HG02623 (cell line): ENCODE measurements around the gene LRRC26.

Source experiments
- ATAC-seq: cut with Tn5 transposase; IDR thresholded peaks from one replicate; pipeline ENCODE4 v1.9.1; 2021; ENCODE audit warnings: moderate library complexity; ENCODE audit not compliant: unreplicated experiment

LRRC26 gene

DNA sequence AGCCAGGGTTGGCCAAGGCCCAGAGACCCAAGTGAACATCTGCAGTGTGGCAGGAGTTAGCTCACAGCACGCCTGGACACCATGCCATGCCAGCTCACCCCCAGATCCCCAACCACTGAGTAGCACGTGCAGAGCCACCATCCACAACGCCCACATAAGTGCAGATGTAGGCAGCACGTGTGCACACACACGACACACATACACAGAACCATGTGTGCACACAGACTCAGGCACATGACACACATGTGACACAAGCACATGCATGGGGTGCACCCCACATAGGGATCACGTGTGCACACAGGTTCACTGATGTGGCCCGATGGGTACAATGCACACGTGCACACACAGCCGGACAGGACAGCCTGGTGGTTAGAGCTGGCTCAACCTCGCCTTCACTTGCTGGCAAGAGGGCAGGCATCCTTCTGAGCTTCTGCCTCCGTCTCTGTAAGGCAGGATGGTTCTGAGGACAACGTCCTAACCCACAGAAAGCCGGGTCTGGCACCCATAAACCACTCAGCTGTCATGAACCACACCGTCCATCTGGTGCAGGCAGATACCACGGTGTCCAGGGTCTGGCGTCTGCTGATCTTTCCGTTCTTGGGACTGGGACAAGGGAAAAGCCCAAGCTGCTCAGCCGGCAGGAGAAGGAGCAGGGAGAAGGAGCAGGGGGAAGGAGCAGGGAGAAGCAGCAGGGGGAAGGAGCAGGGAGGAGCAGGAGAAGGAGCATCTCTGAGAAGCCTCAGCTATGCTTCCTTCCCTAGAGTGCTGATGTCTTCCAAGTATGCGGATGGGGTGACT is 12.0 kb downstream of the LRRC26 start:
- no peak for ATAC-seq

DNA sequence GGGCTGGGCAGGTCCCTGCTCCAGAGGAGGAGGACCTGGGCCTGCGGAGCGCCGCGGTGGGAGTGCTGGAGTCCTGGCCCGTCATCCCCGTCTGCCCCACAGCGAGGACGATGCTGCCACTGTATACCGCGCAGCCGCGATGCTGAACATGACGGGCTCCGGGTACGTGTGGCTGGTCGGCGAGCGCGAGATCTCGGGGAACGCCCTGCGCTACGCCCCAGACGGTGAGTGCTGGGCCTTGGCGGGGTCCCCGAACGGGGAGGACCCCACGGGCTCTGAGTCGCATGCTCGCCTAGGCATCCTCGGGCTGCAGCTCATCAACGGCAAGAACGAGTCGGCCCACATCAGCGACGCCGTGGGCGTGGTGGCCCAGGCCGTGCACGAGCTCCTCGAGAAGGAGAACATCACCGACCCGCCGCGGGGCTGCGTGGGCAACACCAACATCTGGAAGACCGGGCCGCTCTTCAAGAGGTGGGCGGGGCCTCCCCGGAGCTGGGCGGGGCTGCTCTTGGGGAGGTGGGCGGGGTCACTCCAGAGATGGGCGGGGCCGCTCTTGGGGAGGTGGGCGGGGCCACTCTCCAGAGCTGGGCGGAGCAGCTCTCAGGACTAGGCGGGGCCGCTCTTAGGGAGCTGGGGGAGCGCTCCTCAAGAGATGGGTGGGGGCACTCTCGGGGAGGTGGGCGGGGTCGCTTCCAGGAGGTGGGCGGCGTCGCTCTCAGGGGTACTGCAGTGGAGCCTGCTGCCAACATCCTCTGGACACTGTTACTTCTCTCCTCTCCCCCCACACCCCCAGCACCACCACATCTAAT is 13.1 kb downstream of the LRRC26 start:
- ATAC-seq = no peak

DNA sequence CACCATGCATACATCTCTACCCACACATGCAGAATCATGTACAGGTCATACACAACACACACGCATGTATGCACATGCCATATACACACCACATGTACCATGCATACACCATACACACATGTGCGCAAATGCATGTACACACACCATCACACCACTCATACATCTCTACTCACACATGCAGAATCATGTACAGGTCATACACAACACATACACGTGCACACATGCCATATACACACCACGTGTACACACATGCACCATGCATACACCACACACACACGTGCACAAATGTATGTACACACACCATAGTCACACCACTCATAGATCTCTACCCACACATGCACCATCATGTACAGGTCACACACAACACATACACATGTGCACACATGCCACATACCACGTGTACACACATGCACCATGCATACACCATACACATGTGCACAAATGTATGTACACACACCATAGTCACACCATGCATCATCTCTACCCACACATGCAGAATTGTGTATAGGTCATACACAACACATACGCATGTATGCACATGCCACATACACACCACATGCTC is 16.9 kb downstream of the LRRC26 start:
- no peak for ATAC-seq

DNA sequence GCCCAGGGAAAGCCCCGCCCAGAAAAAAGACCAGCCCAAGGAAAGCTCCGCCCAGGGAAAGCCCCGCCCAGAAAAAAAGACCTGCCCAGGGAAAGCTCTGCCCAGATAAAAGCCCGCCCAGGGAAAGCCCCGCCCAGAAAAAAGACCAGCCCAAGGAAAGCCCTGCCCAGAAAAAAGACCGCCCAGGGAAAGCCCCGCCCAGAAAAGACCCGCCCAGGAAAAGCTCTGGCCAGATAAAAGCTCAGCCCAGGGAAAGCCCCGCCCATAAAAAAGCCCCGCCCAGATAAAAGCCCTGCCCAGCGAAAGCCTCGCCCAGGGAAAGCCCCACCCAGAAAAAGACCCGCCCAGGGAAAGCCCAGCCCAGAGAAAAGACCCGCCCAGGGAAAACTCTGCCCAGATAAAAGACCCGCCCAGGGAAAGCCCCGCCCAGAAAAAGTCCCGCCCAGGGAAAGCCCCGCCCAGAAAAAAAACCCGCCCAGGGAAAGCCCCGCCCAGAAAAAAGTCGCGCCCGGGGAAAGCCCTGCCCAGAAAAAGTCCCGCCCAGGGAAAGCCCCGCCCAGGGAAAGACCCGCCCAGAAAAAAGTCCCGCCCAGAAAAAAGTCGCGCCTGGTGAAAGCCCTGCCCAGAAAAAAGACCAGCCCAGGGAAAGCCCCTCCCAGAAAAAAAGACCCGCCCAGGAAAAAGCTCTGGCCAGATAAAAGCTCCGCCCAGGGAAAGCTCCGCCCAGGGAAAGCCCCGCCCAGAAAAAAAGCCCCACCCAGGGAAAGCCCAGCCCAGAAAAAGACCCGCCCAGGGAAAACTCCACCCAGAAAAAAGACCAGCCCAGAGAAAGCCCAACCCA is 19.0 kb downstream of the LRRC26 start:
- peak; percentile 43 for ATAC-seq

DNA sequence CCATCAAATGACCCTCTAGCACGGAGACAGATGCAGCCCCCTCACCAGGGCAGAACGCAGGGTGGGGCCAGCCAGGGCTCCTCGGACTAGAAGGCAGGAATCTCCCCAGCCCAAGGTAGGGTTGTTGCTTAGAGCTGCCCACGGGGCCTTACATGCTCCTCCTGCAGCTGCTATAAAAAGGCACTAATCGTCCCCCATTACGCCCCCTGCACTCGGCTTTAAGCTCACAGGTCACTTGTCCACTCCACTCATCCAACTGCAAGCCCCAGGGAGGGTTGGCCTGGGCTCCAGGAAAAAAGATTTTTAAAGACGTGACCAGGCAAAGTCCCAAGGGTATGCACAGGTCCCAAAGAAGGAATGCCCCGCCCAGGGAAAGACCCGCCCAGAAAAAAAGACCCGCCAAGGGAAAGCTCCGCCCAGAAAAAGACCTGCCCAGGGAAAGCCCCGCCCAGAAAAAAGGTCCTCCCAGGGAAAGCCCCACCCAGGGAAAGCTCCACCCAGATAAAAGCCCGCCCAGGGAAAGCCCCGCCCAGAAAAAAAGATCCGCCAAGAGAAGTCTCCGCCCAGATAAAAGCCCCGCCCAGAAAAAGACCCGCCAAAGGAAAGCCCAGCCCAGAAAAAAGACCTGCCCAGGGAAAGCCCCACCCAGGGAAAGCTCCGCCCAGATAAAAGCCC is 19.8 kb downstream of the LRRC26 start:
- ATAC-seq = peak; percentile 15

DNA sequence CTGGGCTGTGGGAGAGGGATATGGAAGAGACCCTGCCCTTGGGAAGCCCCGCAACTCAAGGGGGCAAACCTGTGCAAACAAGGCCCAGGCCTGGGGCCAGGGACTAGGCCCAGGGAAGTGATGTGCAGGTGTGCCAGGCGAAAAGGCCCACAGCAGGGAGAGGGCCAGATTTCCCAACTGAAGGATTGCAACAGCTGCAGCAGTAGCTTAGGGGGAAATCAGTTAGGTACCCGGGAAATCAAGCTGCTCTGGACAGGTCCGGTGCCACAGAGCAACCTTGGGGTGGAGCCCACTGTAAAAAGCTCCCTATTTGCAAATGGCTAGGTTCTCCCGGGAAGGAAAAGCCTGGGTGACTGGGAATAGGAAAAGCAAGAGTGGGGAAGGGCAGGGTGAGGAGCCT is 20.5 kb downstream of the LRRC26 start:
- no peak for ATAC-seq

DNA sequence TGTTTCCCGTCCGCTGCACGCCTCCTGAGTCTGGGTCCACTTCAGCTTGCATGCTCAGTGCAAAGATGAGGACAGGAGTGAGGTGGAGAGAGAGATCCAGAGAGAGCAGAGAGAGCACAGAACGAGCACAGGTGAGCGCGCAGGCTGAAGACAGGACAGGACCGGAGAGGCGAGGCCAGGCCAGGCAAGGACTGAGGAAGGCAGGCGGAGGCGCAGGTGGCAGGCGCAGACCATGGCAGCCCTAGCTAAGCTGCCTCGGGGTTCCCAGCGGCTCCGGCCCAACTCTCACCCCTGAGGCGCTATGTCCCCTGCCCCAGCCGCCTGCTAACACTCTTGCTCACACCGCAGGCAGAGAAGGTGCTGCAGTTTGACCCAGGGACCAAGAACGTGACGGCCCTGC is 21.2 kb downstream of the LRRC26 start:
- ATAC-seq = no peak

DNA sequence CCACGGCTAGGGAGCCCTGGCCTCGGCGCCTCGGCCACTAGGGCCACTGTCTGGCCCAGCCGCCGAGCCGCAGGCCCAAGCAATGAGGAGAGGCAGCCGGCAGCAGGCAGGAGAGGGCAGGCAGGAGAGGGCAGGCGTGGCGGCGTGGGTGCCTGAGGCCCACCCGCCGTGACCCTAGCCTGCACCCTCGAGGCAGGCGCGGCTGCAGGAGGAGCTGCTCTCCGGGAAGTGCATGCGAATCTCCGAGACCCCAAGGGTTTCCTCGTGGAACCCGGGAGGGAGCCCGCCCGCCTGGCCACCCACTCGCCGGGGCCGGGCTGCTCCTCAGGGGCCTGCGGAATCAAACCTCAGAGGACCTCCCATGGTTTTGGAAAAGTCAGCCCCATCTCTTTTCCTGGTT is 21.6 kb downstream of the LRRC26 start:
- ATAC-seq = no peak

DNA sequence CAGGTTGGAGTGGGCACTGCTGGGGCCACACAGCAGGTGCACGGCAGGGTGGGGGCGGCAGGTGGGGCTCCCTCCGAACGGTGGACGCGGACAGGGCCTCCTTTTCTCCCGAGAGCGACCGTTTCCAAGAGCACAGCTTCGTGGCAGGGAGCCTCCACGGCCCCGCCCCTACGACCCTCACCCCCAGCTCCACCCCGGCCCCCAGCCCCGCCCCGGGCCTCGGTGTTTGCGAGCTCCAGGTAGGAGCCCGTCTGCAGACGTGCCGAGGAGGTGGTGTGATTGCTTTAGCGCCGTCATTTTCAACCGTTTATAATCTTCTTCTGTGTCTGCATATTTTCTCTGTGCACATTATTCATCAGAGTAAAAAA is 22.1 kb downstream of the LRRC26 start:
- ATAC-seq = no peak

DNA sequence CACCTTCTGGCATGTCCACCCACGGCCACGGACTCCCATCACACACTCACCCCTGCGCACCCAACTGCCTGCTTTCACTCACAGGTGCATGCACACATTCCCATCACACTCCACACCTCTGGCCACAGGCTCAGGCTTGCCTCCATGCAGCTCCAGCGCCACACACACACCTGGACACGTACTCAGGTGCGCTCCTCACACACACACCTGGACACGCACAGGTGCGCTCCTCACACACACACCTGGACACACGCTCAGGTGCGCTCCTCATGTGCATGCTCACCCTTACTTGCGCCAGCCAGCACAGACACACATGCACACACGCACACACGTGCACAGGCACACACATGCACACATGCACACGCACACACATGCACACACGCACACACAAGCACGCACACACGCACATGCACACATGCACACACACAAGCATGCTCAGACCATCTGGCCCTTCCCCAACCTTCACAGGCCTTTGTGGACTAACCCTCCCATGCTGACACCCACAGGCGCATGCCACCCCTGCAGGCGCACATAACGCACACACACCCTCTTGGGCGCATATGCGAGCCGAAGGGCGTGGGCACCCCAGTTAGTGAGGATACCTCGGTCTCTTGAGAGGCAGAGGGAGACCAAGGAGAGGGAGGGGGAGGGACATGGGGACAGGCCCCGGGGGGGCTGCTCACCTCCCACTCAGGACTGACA is 22.6 kb downstream of the LRRC26 start:
- no peak for ATAC-seq

DNA sequence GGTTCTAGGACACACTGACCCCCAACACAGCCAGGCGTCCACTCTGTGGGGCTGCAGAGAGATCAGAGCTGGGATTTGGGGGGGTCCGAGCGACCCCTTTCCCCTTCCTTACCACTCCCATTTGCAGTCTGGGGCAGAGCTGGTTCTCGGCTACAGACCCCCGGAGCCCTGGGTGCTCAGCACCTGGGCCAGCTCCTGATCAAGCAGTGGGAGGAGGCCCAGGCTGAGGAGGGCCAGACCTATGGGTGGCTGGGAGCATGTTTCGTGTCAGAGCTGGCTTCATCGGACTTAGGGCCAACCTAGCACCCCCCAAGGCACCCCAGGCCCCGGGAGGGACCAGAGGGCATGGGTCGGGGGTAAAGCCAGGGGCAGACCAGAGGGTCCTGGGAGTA is 23.3 kb downstream of the LRRC26 start:
- ATAC-seq = no peak

DNA sequence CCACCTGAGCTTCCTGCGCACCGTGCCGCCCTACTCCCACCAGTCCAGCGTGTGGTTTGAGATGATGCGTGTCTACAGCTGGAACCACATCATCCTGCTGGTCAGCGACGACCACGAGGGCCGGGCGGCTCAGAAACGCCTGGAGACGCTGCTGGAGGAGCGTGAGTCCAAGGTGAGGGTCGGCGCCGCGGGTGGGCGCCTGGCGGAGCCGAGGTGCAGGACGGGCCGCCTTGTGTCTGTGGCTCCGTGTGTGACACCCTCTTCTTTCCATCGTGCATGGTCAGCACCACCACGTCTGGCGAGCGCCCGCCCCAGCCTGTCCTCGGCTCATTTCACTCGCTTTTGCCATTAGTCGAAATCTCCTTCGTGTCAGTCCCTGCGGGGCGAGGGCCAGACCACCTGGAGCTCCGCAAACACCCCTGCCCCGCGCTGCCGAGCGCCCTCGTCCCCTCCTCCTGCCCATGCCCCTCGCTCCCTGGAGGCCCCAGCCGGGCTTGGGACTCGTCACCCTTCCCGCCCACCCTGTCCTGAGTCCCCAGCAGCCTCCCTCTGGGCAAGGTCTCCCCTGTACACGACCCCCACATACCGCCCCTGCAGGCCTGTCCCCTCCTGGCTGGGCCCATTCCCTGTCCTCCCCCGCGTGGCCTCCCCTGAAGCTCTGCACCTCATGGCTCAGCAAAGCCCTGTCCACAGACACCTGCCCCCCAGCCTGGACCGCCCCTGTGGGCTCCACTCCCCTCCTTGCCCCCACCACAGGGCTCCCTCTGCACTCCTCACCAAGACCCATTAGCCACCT is 23.9 kb downstream of the LRRC26 start:
- no peak for ATAC-seq

DNA sequence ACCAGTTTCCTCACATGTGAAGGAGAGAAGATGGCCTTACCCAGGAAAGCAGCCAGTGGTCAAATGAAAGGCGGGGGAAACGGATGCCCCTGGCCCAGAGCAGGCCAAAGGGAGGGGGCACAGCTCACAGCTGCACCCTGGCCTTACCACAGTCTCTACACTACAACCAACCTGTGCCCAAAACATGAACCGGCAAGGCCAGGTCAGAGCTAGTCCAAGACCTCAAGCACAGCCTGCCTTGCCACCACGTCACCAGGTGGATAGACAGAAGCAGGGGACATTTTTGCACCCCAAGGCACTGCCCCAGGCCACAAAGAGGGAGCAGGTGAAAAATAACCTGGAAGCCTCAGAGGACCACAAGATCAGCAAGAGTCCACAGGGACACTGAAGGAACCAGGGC is 26.4 kb downstream of the LRRC26 start:
- no peak for ATAC-seq

DNA sequence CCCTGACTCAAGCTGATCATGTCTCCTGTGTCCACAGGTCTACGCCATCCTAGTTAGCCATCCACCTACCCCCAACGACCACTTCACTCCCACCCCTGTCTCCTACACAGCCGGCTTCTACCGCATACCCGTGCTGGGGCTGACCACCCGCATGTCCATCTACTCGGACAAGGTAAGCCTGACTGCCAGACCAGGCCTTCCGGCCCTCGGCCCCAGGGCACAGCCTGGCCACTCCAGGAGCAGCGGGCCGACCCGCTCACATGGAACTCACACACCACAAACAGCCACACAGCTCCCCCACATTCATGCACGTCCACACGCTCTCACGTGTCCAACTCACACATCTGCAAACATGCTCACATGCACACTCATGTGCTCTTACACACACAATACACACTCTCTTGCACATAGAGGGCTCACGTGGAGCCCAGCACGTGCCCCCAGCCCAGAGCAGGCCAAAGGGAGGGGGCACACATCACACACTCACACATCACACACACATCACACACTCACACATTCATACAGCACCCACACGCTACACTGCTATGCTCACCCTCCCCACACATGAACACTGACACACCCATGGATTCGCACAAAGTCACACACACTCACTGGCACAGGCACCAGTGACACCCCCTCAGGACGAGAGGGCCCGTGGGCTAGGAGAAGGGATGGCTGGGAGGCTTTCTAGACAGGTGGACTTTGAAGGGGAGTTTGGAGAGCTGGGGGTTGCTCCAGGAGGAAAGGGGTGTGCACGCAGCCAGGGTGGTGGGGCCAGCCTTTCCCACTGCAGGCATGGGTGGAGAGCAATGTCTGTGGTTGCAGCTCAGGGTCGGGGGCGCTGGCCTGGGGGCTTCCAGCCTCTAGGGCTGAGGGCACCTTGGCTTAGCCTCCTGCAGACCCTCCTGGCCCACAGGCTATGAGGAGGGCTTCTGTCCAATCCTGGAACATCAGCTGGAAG is 27.6 kb downstream of the LRRC26 start:
- ATAC-seq = no peak

DNA sequence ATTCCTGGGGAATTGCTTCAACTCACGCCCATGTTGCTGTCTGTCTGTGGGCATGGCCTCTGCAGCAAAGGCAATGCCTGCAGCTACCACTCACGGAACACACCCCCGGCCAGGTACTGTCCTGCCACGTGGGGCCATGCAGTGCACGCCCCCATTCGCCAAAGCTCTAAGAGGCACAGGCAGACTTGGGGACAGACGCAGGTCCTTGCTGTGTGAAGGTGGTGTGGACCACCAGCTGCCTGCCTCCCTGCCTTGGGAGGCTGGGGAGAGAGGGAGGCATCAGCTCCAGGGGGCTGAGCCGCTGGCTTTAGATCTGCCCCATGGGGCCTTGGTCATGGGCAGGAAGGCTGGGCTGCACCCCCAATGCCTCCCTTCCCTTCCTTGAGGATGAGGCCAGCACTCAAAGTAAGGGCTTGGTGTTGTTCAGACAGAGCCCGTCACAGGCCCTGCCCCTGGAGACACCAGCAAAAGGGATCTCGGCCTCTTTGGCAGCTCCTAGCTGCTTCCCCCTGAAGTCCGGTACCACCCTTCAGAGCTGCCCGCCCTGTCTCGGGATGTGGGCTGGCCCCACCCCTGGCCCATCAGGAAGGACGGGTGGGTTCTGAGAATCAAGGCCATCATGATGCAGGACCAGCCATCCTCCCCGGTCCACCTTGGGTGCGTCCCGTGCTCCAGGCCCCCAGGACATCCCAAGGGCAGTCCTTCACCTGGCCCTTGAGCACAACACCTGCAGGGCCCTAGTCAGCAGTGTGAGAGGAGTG is 28.6 kb downstream of the LRRC26 start:
- no peak for ATAC-seq

DNA sequence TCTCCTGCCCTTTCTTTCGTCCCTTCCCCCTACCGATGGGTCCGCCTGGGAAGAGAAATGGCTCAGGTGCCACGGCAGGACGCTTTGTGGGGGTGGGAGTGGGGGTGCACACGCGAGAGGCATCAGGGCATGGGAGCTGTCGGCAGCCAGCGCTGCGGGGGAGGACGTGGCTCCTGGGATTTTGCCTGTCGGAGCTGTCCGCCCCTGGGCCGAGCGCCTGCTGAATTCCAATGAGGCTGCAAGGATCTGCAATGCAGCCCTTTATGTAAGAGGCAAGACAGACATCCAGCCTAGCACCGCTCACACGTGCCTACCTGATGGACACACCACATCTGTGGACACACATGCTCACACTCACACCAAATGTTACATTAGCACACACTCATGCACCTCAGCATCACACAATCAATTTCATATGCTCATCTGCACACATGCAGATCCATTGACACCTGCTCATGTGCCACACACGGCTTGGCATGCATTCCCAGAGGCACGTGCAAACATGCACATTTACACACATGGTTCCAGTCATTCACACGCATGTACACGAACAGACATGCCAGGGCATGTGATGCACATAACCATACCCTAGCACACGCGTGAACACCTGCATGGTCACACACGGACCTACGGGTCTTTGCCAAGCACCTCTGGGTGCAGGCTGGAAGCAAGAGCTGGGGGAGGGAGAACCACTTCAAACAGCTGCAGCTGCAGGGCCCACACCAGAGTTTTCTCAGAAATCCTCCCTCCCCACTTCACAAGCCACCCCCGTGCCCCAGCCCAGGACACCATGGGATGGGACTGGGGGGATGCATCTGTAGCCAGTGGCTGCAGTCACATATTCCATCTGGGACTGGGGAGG is 29.5 kb downstream of the LRRC26 start:
- ATAC-seq = no peak
